ENCODE data around the gene ARHGEF11.
"Not testable (repeated sequence)": the region's sequence is repeated elsewhere in the genome, so short reads cannot be mapped to it uniquely, and the experiment has no call there.

ARHGEF11 gene

GRCh38 chr1:156928043-156928602, 117.4 kb downstream of the ARHGEF11 start:
- Histone ChIP-seq H3K4me2 (ENCODE audit: insufficient read depth, low read length) (no peak overlapping the region), H3K79me2 (ENCODE audit: insufficient read depth, low read length) (no peaks in the 10 kb centered on the region), H3K36me3 (ENCODE audit: insufficient read depth, low read length) (no peaks in the 10 kb centered on the region), H3K4me1 (ENCODE audit: insufficient read depth, low read length) (no peaks in the 10 kb centered on the region), H3K4me3 (ENCODE audit: low read depth in 1 of 2, low read length in 2 of 2) (no peak overlapping the region), H4K20me1 (ENCODE audit: insufficient read depth, low read length) (peaks cover 4% of the 10 kb centered on the region; the same call in 1 of the 2 replicates), H3K9ac (ENCODE audit: low read depth, low read length) (no peak overlapping the region), H3K27ac (ENCODE audit: low read length) (no peak overlapping the region), H2AFZ (ENCODE audit: low read depth, low read length) (no peak overlapping the region), H3K27me3 (ENCODE audit: insufficient read depth, low read length, poor library complexity) (peaks cover 30% of the 10 kb centered on the region), H3K9me3 (ENCODE audit: insufficient read depth, low read length, severe bottlenecking) (no peaks in the 10 kb centered on the region)
- no peak for DNase-seq
- ATAC-seq (ENCODE audit: insufficient read depth, low read depth): no peak
- TF ChIP-seq CTCF (IDR thresholded peaks at IDR 0.05; ENCODE audit: borderline replicate concordance, extremely low read depth, low read length, poor library complexity, severe bottlenecking): no peak
- no peak for TF ChIP-seq EZH2 (IDR thresholded peaks at IDR 0.05; ENCODE audit: borderline replicate concordance, low read depth, low read length, severe bottlenecking)

- TF ChIP-seq EZH2 (IDR thresholded peaks at IDR 0.05; ENCODE audit: borderline replicate concordance, low read depth, low read length, severe bottlenecking) (no peak), CTCF (IDR thresholded peaks at IDR 0.05; ENCODE audit: borderline replicate concordance, extremely low read depth, low read length, poor library complexity, severe bottlenecking) (peak; percentile 49)
- Histone ChIP-seq H3K36me3 (ENCODE audit: insufficient read depth, low read length) (no peaks in the 10 kb centered on the region), H3K4me1 (ENCODE audit: insufficient read depth, low read length) (no peaks in the 10 kb centered on the region), H3K27me3 (ENCODE audit: insufficient read depth, low read length, poor library complexity) (peaks cover 30% of the 10 kb centered on the region), H3K9me3 (ENCODE audit: insufficient read depth, low read length, severe bottlenecking) (no peaks in the 10 kb centered on the region), H3K9ac (ENCODE audit: low read depth, low read length) (no peak overlapping the region), H3K79me2 (ENCODE audit: insufficient read depth, low read length) (no peaks in the 10 kb centered on the region), H2AFZ (ENCODE audit: low read depth, low read length) (no peak overlapping the region), H3K27ac (ENCODE audit: low read length) (no peak overlapping the region), H3K4me2 (ENCODE audit: insufficient read depth, low read length) (no peak overlapping the region), H3K4me3 (ENCODE audit: low read depth in 1 of 2, low read length in 2 of 2) (no peak overlapping the region), H4K20me1 (ENCODE audit: insufficient read depth, low read length) (peaks cover 4% of the 10 kb centered on the region; the same call in 1 of the 2 replicates)
- DNase-seq: peak; percentile 24
- 0 out of 3 replicates have a peak, but pooled peaks have one; percentile 39 for ATAC-seq (ENCODE audit: insufficient read depth, low read depth)
Measured at GRCh38 chr1:156927215-156928042, 118.1 kb downstream of the ARHGEF11 start.

GRCh38 chr1:156926695-156927094, 118.8 kb downstream of the ARHGEF11 start:
- not testable (repeated sequence) for H4K20me1 ChIP-seq (ENCODE audit: insufficient read depth, low read length); H3K4me2 ChIP-seq (ENCODE audit: insufficient read depth, low read length); H3K4me1 ChIP-seq (ENCODE audit: insufficient read depth, low read length); H3K27ac ChIP-seq (ENCODE audit: low read length); H3K9ac ChIP-seq (ENCODE audit: low read depth, low read length); H3K4me3 ChIP-seq (ENCODE audit: low read depth in 1 of 2, low read length in 2 of 2); H2AFZ ChIP-seq (ENCODE audit: low read depth, low read length); ATAC-seq (ENCODE audit: insufficient read depth, low read depth); DNase-seq; H3K36me3 ChIP-seq (ENCODE audit: insufficient read depth, low read length); H3K9me3 ChIP-seq (ENCODE audit: insufficient read depth, low read length, severe bottlenecking); H3K79me2 ChIP-seq (ENCODE audit: insufficient read depth, low read length)
- peaks cover 30% of the 10 kb centered on the region for H3K27me3 ChIP-seq (ENCODE audit: insufficient read depth, low read length, poor library complexity)

- Histone ChIP-seq H4K20me1 (ENCODE audit: insufficient read depth, low read length) (peaks cover 4% of the 10 kb centered on the region; the same call in 1 of the 2 replicates), H3K36me3 (ENCODE audit: insufficient read depth, low read length) (no peaks in the 10 kb centered on the region), H3K27ac (ENCODE audit: low read length) (no peak overlapping the region), H3K4me1 (ENCODE audit: insufficient read depth, low read length) (no peaks in the 10 kb centered on the region), H3K9ac (ENCODE audit: low read depth, low read length) (no peak overlapping the region), H3K4me3 (ENCODE audit: low read depth in 1 of 2, low read length in 2 of 2) (no peak overlapping the region), H3K9me3 (ENCODE audit: insufficient read depth, low read length, severe bottlenecking) (no peaks in the 10 kb centered on the region), H3K79me2 (ENCODE audit: insufficient read depth, low read length) (no peaks in the 10 kb centered on the region), H2AFZ (ENCODE audit: low read depth, low read length) (no peak overlapping the region), H3K27me3 (ENCODE audit: insufficient read depth, low read length, poor library complexity) (peaks cover 30% of the 10 kb centered on the region), H3K4me2 (ENCODE audit: insufficient read depth, low read length) (no peak overlapping the region)
- TF ChIP-seq CTCF (IDR thresholded peaks at IDR 0.05; ENCODE audit: borderline replicate concordance, extremely low read depth, low read length, poor library complexity, severe bottlenecking): no peak
- no peak for TF ChIP-seq EZH2 (IDR thresholded peaks at IDR 0.05; ENCODE audit: borderline replicate concordance, low read depth, low read length, severe bottlenecking)
- peak; percentile 87 for ATAC-seq (ENCODE audit: insufficient read depth, low read depth)
- peak; percentile 58 for DNase-seq
Measured at GRCh38 chr1:156926175-156926574, 119.4 kb downstream of the ARHGEF11 start.

All from DND-41 (cell line).